Smooth muscle cell of the brain vasculature (primary cell): Measurements from ENCODE around the gene CLEC3A.
"Not testable (repeated sequence)": the region's sequence is repeated elsewhere in the genome, so short reads cannot be mapped to it uniquely, and the experiment has no call there.

ENCODE experiments used
- DNase-seq: peaks from one replicate; pipeline ENCODE4 v3.0.0-alpha.2; 2012; ENCODE audit warnings: low read depth, low spot score

Gene CLEC3A

DNA sequence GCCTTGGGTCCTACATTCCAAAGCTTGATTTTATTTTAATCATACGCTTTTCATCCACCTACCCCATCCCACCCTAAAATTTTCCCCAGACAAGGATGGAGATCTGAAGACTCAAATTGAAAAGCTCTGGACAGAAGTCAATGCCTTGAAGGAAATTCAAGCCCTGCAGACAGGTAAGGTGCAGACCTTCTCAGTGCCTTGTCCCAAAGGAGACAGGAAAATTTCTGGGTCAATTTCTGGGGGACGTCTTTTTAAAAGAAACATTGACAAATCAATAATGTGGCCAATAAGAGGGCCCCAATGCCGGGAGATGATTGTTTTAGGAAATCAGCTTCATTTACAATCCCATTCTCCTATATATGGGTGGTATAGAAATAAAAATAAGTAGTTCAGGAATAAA is 5.7 kb downstream of the CLEC3A start:
- DNase-seq = no peak

DNA sequence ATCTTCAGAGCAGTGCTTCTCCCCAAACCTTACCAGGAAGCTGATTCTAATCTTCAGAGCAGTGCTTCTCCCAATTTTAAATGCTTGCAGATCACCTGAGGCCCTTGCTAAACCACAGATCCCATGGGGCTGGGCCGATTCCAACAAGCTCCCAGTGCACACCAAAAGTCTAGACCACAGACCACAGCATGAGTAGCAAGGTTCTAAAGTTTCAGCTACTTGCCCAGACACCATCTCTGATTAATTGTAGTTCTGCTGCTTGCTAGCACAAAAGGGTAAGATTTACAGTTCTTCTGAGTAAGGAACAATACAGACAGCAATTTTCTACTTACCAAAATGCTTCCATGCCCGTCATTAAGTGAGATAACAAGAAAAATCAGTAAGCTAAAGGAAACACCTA is 12.2 kb downstream of the CLEC3A start:
- no peak for DNase-seq

DNA sequence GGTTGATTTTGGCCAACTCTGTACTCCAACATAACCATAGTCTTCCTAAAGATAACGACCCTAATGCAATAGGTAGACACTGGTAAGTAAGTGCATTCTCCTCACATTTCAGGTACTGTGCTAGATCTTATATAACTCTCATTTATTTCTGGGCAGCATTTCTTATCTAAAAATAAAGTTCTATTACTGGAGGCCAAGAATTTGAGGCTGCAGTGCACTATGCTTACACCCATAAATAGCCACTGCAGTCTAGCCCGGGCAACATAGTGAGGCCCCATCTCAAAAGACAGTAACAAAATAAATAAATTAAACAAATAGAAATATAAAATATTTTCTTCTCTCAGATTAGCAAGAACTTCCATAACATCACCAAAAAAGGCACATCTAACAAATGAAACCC is 12.7 kb downstream of the CLEC3A start:
- DNase-seq = no peak

DNA sequence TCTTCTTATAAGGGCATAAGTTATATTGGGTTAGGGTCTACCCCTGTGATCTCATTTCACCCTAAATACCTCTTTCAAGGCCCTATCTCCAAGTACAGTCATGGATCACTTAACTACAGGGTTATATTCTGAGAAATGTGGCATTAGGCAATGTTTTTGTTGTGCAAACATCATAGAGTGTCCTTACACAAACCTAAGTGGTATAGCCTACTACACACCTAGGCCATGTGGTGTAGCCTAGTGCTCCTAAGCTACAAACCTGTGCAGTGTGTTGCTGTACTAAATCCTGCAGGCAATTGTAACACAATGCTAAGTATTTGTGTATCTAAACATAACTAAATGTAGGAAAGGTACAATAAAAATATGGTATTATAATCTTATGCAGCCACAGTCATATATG is 18.0 kb downstream of the CLEC3A start:
- no peak for DNase-seq

DNA sequence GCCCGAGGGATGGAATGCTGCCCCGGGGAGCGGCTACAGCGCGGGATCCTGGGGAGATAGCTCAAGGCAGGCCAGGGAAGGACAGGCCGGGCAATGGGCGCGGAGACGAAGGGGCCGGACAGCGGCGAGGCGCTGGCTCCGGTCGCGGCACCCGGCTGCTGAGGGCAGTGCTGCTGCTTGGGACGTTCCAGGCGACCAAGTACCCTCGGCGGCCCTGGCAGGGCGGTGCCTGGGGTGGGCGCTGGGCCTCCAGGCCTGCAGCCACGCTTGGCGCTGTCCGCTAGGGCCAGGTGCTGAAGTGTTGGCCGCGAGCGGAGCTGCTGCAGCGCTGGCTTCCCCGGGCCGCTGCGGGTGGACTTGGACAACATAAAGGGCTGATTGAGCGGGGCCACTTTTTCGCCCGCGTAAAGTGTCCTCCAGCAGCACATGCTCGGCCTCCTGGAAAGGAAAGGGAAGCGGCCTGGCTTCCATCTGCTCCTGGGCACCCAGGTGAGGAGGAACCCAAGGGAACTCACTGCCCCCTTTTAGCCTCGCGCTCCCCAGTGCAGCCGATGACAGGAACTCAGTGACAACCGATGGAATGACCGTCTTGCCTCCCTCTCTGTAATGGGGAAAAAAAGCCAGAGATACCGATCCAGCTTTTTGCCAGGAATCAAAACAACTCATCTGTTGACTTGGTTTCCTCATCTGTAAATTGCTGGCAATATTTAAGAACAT is 23.7 kb downstream of the CLEC3A start:
- DNase-seq = peak; percentile 24

DNA sequence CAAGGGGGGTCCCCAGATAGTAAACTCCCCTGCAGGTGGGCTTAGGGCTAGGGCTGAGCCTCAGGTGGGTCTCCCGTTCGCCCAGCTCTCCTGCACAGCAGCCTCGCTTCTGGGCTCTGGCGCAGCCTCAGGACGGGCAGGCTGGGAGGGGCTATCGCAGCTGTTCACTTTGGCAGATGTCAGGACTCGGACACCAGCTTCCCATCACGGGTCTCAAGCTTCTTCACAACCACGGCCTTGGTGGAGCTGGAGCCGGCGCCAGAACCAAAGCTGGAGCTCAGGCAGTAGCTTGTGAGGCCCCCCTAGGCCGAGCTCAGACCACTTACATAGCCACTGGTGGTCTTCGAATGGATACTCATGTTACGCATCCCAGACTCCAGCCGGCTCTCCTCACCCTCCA is 26.0 kb downstream of the CLEC3A start:
- DNase-seq = no peak

DNA sequence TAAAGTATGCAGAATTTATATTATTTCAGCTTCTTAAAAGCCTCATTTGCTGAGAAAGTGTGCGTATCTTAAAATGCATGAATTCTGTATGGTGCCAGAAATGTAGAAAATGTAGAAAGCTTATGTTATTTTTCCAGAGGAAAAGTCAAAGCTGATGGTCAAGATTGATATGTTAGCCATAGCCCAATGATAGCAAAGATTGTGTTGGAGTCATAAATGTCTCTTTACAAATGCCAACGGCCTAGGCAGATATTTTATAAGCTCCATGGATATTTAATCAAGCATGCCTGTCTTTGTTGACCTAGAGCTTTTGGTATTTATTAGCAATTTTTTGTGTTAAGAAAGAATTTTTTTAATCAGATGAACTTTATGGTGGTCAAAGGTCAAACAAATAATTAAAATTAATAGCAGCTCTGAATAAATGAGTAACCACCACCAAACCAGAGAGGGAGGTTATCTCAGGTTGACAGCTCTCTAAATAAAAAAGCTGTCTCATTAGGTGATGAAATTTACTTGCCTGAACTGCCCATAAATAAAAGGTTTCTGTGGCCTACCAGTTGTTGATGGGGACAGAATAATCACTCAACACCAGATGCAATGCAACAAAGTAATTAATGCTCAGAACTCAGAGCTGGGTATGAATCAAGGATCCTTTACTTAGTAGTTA is 28.5 kb downstream of the CLEC3A start:
- no peak for DNase-seq

DNA sequence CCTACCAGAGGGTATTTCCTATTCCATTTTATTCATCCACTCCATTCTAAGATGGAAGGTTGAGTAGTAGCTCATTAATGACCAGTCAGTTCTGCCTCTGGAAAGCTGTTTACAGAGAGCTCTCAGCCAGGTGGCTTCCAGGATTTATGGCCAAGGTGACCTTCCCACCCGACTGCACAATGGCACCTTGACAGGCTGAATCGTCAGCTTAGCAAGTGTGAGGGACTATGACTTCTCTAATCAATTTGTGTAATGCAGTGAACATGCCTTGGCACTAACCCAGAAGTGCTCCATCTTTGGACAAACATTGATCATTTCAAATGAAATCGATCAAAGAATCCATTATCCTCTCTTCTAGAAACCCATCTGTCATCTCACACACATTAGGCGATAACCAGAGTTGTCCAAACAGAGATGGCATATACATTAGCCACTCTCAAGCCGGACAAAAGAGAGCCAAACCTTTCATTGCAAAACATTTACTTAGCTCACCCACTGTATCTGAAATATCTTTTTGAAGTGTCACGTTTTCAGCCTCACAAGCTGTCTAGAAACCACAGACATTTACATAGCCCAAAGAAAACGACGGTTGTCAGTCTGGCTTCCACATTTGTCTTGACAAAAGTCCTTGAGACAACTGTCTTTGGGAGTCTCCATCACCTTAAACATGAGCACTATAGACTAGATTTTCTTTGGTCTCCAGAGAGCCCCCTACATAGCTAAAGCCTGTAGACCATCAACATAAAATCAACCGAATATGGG is 35.6 kb downstream of the CLEC3A start:
- no peak for DNase-seq

DNA sequence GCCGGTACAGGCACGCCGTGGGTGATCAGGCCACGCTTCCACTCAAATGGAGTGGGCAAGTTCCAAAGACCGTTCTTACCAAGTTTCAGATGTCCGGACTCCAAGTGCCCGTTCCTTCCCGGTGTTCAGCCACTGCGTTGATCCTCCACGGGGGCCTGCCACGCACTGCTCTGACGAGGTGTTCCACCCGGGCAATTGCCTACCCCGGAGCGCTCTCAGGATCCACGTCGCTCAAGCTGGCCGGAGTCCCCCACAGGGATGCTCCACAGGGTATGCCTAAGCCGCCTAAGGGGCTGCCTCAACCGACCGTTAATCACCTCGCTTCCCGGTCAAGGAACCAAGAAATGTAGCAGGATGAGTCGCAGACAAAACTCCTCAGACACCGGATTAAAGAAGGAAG is 37.5 kb downstream of the CLEC3A start:
- not testable (repeated sequence) for DNase-seq

DNA sequence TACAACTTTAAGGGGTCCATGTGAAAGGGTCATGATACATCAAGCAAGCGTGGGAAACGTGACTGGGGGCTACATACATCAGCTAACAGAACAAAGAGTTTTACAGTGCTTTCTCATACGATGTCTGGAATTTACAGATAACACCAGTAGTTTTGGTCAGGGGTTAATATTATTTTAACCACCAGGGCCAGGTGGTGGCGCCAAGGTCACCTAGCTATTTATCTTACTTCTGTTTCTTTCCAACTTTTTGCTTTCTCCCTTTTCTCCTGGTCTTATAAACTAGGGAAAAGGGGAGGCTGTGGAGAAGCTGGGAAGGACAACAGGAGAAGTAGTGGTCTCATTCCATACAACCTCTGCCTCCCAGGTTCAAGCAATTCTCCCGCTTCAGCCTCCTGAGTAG is 37.9 kb downstream of the CLEC3A start:
- no peak for DNase-seq

DNA sequence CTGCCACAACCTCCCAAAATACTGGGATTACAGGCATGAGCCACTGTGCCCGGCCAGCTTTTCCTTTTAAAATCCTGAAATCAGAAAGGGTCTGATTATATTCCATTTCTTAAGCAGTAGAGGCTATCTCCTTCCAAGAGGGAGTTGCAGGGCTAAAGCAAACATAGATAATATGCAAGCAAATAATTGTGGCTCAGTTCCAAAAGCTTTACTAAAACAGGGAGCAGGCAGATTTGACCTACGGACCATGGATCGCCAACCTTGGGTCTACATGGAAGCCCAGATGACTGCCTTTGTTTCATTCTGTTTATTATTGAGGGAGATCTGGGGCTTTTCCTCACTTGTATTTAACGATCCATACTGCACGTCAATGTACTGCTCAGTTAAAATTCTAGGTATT is 38.5 kb downstream of the CLEC3A start:
- DNase-seq = no peak

DNA sequence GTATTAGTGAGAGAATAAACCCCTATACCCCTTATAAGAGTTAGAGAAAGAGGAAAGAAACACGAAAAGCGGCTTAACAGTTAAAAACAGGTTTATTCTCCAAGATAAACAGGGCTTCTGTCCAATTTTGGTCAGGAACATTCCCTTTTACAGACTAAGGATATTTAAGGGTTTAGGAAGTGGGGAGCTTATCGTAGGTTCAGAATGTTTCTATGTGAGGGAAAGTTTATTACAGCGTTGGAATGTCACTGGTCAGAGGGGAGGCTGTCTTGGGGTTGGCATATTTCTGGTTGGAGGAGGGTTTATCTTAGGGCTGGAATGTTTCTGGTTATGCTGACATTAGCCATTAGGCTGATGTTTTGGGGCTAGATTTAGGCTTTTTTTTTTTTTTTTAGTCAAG is 43.0 kb downstream of the CLEC3A start:
- no peak for DNase-seq

DNA sequence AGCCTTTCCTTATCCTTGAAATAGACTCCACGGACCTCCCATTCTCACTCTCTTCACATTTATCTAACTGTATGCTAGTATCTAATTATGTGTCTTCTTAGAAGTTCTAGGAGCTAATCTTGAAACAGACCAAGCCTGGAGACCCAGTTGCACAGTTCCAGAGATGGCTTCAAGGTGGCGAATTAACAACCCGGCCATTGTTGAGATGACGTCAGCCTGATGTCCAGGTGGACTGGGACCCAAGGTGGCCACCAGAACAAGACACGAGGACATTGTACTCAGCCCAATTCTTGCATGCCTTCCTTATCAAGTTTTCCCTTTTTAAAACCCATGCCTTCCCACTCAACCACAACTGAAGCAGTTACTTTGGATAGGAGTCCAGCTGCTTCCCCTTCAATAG is 47.6 kb downstream of the CLEC3A start:
- DNase-seq = no peak

DNA sequence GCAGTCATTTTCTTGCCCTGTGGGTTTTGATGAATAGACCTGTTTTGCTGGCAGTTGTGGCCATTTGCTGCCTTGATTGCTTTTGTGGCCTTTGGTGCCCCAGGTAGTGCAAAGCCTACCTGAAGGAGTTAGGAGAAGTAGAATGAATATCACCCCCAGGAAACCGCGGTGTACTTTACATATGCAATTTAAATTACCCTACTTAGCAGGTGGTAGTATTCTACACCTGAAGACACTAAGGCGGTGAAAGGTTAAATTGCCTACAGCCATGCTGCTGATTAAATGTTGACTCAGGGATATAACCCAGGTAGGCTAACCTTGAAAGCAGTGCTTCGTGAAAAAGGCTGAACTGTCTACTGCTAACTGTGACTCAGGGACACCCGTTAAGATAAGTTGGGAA is 49.9 kb downstream of the CLEC3A start:
- DNase-seq = no peak

DNA sequence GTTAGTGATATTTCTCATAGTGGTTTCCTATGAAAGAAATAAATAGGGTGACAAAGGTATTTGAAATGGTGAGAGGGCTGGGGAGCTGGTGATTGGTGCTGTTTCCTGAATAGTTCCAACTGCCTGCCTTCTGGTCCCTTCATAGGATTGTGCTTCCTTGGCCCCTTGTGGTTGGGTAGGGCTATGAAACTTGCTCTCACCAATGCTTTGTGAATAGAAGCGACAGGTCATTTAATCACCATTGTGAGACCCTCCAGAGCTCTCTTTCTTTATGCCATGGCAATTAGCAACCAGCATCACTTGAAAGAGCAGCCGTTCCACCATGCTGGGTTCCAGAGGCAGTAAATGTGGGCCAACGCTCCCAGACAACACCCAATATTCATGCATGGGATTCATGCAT is 53.5 kb downstream of the CLEC3A start:
- no peak for DNase-seq

DNA sequence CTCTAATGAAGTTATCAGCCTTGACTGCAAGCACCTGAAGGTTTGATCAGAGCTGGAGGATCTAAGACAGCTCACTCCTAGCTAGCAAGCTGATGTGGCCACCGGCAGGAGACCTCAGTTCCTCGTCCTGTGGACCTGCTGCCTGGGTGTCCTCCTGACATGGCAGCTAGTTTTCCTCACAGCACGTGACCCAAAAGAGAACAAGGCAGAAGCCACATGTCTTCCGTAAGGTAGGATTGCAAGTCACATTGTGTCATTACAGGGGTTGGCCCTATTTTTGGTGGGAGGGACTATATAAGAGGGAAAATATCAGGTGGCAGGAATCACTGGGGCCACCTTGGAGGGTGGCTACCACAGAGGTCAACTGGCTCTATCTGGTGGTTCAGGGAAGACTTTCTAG is 59.0 kb downstream of the CLEC3A start:
- DNase-seq = no peak
